Immature natural killer cell (primary cell): Measurements from ENCODE around the gene NOL4L. TPM values are rescaled to one million over a fixed set of nuclear protein-coding genes. Genes with fewer than 3 reads are reported as not detected.
A peak's percentile ranks its signal among the peaks of the same experiment; 100 is the strongest.

Experiments
- DNase-seq, 3 donors: peaks; one replicate each; pipeline ENCODE4 v3.0.0; 2022; ENCODE audit warnings: mixed read lengths in 1 of 3
- H3K27ac Mint-ChIP-seq, 6 donors: one replicate each; pipeline ENCODE4 v1.8.0; 2020; ENCODE audit warnings: mixed read lengths in 6 of 6, mild to moderate bottlenecking in 5 of 6, inconsistent platforms in 4 of 6, moderate library complexity in 3 of 6
- H3K27me3 Mint-ChIP-seq, 3 donors: one replicate each; pipeline ENCODE4 v1.8.0; 2020 to 2021; ENCODE audit warnings: low read depth in 3 of 3, mild to moderate bottlenecking in 3 of 3, mixed read lengths in 3 of 3, moderate library complexity in 3 of 3, inconsistent platforms in 1 of 3
- H3K36me3 Mint-ChIP-seq, 3 donors: one replicate each; pipeline ENCODE4 v1.8.0; 2020; ENCODE audit warnings: mixed read lengths in 3 of 3, inconsistent platforms in 2 of 3, mild to moderate bottlenecking in 2 of 3
- H3K4me1 Mint-ChIP-seq, 2 donors: one replicate each; pipeline ENCODE4 v1.8.0; 2020; ENCODE audit warnings: inconsistent platforms in 2 of 2, mild to moderate bottlenecking in 2 of 2, mixed read lengths in 2 of 2, moderate library complexity in 1 of 2
- H3K4me3 Mint-ChIP-seq, 5 donors: one replicate each; pipeline ENCODE4 v1.8.0; 2020; ENCODE audit warnings: mild to moderate bottlenecking in 5 of 5, mixed read lengths in 5 of 5, inconsistent platforms in 3 of 5, moderate library complexity in 3 of 5
- H3K9me3 Mint-ChIP-seq, 6 donors: one replicate each; pipeline ENCODE4 v1.8.0; 2020; ENCODE audit warnings: mild to moderate bottlenecking in 6 of 6, mixed read lengths in 6 of 6, inconsistent platforms in 4 of 6, moderate library complexity in 3 of 6
- polyA plus RNA-seq, 3 donors: library from polyadenylated mRNA; unstranded; fragments of 300-500 nt; fragmentation: Illumina TruSeq; gene quantifications; one replicate each; pipeline ENCODE4 v1.2.3, GENCODE V29; 2021

Gene NOL4L, protein sequence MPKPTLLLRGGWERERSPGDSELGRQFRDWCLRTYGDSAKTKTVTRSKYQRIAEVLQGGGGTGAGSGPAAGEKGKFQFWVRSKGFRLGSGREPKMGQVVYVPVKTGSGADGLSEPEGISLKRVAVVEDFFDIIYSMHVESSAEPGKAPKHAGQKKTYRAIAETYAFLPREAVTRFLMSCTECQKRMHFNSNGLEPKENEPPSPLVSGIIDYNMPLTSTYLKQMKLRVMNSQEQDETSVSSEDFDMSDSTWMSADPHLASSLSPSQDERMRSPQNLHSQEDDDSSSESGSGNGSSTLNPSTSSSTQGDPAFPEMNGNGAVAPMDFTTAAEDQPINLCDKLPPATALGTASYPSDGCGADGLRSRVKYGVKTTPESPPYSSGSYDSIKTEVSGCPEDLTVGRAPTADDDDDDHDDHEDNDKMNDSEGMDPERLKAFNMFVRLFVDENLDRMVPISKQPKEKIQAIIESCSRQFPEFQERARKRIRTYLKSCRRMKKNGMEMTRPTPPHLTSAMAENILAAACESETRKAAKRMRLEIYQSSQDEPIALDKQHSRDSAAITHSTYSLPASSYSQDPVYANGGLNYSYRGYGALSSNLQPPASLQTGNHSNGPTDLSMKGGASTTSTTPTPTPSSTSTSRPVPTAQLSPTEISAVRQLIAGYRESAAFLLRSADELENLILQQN
- polyA plus RNA-seq = 10 to 100 TPM in 1 of 3 donors, 1 to 10 TPM in 2; 4.1 to 17.2 (median 9.6) TPM

DNA sequence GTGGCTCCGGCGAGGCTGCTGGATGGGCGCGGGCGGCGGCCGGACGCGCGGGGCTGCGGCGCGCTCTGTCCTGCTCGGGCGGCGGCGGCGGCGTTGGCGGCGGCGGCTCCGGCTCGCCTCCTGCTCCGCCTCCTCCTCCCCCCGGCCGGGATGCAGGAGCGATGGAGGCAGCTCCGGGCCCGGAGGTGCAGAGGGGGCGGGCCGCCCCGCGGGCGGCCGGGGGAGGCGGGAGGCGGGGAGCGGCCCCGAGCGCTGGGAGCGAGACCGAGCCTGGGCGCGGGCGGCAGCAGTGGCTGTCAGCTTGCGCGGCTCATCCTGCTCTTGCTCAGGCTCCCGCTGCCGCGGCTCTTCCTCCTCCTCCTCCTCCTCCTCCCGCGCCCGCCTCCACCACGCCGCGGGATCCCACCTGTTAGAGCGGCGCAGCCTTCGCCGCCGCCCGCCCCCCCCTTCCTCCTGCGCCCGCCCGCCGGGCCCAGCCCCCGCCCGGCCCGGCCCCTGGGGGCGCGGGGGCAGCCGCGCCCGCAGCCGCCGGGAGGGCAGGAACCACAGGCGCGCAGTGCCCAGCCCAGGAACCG, at the start of gene NOL4L:
TSS of gene NOL4L (minus strand) at position 323 of the 575 bp plus-strand sequence. CDS start 443 bp downstream, outside the sequence.
- Mint-ChIP-seq H3K27ac (peak within 1 kb of the TSS; percentile 71 to 87 (median 80)), H3K27me3 (peaks cover 13 to 36% (median 14%) of the 10 kb centered on the region in 3 donors), H3K4me1 (peaks cover 35 to 54% of the 10 kb centered on the region in 2 donors), H3K4me3 (peak within 1 kb of the TSS; percentile 76 to 94 (median 90)), H3K9me3 (peaks cover 0 to 1% (median 0%) of the 10 kb centered on the region in 6 donors), H3K36me3 (no peaks in the 10 kb centered on the region)
- peak in 2 of 3 donors; percentile 38 to 43 for DNase-seq

DNA sequence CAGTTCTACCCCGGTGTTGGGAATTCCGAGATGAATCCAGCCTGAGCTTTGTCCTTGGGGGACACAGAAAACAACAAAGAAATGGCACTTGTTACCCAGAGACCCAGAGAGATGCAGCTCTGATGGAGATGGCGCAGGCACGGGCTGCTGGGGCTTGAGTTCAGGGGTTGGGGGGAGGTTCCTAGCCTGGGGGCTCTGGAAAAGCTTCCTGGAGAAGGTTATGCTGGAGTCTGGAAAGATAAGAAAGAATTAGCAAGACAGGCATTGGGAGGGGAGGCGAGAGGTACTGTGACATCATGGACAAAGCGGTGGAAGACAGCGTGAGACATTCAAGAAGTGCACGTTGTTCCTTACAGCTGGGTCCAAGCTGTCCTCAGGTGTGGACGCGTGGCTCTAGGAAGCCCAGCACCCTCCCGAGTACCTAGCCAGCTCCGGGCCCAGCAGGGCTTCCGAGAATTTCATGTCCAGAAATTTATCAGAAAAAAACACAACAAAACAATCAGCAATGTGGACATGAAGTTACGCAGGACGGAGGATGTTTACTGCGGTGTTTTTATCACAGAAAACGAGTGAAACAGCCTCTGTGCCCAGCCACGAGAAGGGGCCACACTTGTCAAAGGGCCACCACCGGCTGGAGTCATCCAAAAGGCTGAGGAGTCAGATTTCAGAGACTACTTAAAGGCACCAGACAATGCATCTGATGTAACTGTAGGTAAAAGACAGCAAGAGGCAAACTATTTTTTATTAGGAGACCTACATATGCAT, 49.1 kb upstream of the NOL4L start:
- Mint-ChIP-seq H3K27ac (peak overlapping the region in 1 of 6 donors; percentile 69), H3K36me3 (no peaks in the 10 kb centered on the region), H3K4me3 (no peak overlapping the region), H3K27me3 (peaks cover 0 to 4% (median 2%) of the 10 kb centered on the region in 3 donors), H3K9me3 (no peaks in the 10 kb centered on the region), H3K4me1 (no peaks in the 10 kb centered on the region)
- no peak for DNase-seq

- H3K27ac Mint-ChIP-seq = no peak overlapping the region
- H3K4me1 Mint-ChIP-seq = peaks cover 7 to 8% of the 10 kb centered on the region in 2 donors
- no peaks in the 10 kb centered on the region for H3K36me3 Mint-ChIP-seq
- no peaks in the 10 kb centered on the region for H3K9me3 Mint-ChIP-seq
- H3K27me3 Mint-ChIP-seq = peaks cover 0 to 11% (median 2%) of the 10 kb centered on the region in 3 donors
- no peak overlapping the region for H3K4me3 Mint-ChIP-seq
- DNase-seq = no peak
Measured at GRCh38 chr20:32632461-32633354, 47.6 kb upstream of the NOL4L start.

- no peak for DNase-seq
- Mint-ChIP-seq H3K4me3 (no peak overlapping the region), H3K9me3 (no peaks in the 10 kb centered on the region), H3K27me3 (peaks cover 0 to 11% (median 2%) of the 10 kb centered on the region in 3 donors), H3K27ac (no peak overlapping the region), H3K36me3 (no peaks in the 10 kb centered on the region), H3K4me1 (peaks cover 12 to 13% of the 10 kb centered on the region in 2 donors)
Measured at GRCh38 chr20:32631933-32632460, 46.9 kb upstream of the NOL4L start.

- Mint-ChIP-seq H3K27me3 (peaks cover 0 to 10% (median 2%) of the 10 kb centered on the region in 3 donors), H3K4me1 (peaks cover 12 to 13% of the 10 kb centered on the region in 2 donors), H3K27ac (no peak overlapping the region), H3K4me3 (no peak overlapping the region), H3K36me3 (no peaks in the 10 kb centered on the region), H3K9me3 (no peaks in the 10 kb centered on the region)
- DNase-seq = no peak
Measured at GRCh38 chr20:32629813-32630212, 44.7 kb upstream of the NOL4L start.

GRCh38 chr20:32628960-32629530, 43.9 kb upstream of the NOL4L start:
- Mint-ChIP-seq H3K9me3 (no peaks in the 10 kb centered on the region), H3K36me3 (no peaks in the 10 kb centered on the region), H3K27ac (no peak overlapping the region), H3K27me3 (peaks cover 0 to 11% (median under 1%) of the 10 kb centered on the region in 3 donors), H3K4me3 (peak overlapping the region in 1 of 5 donors; percentile 36), H3K4me1 (peaks cover 12 to 13% of the 10 kb centered on the region in 2 donors)
- DNase-seq = no peak

GRCh38 chr20:32626859-32627636, 41.9 kb upstream of the NOL4L start:
- H3K36me3 Mint-ChIP-seq = no peaks in the 10 kb centered on the region
- peak overlapping the region in 1 of 6 donors; percentile 24 for H3K27ac Mint-ChIP-seq
- H3K4me1 Mint-ChIP-seq = peaks cover 12 to 13% of the 10 kb centered on the region in 2 donors
- peak; percentile 57 to 64 (median 64) for DNase-seq
- peaks cover 0 to 9% (median 0%) of the 10 kb centered on the region in 3 donors for H3K27me3 Mint-ChIP-seq
- no peaks in the 10 kb centered on the region for H3K9me3 Mint-ChIP-seq
- H3K4me3 Mint-ChIP-seq = peak overlapping the region; percentile 45 to 75 (median 62)

DNA sequence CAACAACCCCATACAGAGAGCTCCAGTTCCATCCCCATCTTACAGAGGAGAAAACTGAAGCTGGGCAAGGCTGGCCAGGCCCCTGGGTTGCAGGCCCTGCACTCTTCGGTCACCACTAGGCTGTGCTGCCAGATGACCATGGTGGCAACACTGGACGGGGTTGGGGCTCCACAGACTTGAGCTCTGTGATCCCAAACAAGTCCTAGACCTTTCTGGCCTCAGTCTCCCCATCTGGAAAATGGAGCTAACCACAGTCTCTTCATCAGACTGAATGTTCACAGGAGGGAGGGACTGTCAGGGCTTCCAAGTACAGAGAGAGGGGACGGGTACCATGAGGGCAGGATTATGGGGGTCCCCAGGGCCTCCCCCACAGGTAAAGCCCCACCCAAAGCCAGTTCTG, 41.3 kb upstream of the NOL4L start:
- no peaks in the 10 kb centered on the region for H3K36me3 Mint-ChIP-seq
- peaks cover 12 to 13% of the 10 kb centered on the region in 2 donors for H3K4me1 Mint-ChIP-seq
- no peaks in the 10 kb centered on the region for H3K9me3 Mint-ChIP-seq
- H3K4me3 Mint-ChIP-seq = no peak overlapping the region
- no peak overlapping the region for H3K27ac Mint-ChIP-seq
- DNase-seq = no peak
- peaks cover 0 to 9% (median 0%) of the 10 kb centered on the region in 3 donors for H3K27me3 Mint-ChIP-seq

DNA sequence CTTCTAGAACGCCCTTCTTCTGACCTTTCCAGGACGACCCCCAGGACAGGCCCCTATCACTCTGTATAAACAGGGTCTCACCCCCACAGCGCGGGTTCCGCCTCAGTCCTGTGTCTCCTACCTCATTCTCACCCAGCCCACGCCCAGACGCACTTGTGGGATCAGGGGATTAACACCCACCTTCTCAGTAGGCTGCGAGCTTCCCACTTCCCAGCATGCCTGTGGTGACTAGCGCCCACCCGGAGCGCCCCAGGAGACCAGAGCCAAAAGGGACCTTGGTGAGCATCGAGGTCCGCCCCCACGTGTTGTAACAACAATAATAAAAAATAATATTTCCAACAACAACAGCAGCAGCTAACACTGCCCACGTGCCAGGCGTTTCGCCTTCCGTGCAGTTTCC, 40.9 kb upstream of the NOL4L start:
- Mint-ChIP-seq H3K9me3 (no peaks in the 10 kb centered on the region), H3K4me3 (no peak overlapping the region), H3K36me3 (no peaks in the 10 kb centered on the region), H3K4me1 (peaks cover 12 to 13% of the 10 kb centered on the region in 2 donors), H3K27me3 (peaks cover 0 to 9% (median 0%) of the 10 kb centered on the region in 3 donors), H3K27ac (peak overlapping the region in 1 of 6 donors; percentile 11)
- DNase-seq = no peak

DNA sequence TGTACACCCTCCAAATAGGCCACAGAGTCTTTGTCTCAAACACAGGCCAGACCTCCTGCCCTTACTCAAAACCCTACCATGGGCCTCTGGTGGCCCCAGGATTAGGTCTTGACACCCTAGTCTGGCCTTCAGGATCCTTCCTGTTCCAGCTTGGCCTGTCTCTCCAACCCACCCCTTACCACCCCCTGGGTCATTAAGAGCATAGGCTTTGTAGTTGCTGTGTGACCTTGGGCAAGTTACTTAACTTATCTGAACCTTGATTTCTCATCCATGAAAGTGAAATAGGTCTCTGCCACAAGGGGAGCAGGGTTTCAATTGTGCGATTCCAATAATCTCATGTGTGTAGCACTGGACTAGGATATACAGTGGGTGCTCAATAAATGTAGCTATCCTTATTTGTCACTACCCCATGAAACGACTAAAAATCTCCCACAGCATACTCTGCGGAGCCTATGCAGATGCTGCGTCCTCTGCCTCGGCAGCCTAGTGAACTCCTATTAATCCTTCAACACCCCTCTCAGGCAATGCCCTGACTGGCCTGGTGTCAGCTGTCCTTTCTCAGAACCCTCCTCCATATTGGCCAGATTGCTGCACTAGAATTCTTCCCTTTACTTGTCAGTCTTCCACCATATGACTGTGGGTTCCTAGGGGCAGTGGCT, 39.7 kb upstream of the NOL4L start:
- no peaks in the 10 kb centered on the region for H3K9me3 Mint-ChIP-seq
- H3K4me1 Mint-ChIP-seq = peaks cover 12 to 13% of the 10 kb centered on the region in 2 donors
- no peak overlapping the region for H3K27ac Mint-ChIP-seq
- H3K36me3 Mint-ChIP-seq = no peaks in the 10 kb centered on the region
- H3K4me3 Mint-ChIP-seq = no peak overlapping the region
- DNase-seq = no peak
- H3K27me3 Mint-ChIP-seq = peaks cover 0 to 9% (median 0%) of the 10 kb centered on the region in 3 donors

DNA sequence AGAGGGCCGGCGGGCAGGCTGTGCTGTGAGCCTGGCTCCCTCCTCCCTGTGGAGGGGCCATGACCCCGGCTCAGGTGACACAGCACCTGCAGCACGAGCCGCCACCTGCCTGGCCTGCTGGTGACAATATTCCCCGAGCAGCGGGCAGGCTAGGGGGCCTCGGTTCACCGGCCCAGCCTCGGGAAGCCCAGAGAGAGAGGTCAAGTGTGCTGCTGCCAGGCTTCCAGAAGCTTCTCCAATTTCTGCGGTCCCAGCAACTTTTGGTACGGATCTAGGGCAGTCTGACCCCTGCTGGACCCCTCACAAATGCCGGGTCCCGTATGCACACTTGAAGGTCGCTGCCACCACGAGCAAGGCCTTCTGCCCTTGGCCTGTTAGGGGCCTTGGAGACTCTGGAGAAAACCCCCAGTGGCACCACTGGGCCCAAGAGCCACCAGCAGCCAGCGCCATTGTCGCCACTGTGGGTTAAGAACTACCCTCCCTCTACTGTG, 38.6 kb upstream of the NOL4L start:
- H3K27ac Mint-ChIP-seq = no peak overlapping the region
- H3K27me3 Mint-ChIP-seq = peaks cover 0 to 7% (median 0%) of the 10 kb centered on the region in 3 donors
- no peak overlapping the region for H3K4me3 Mint-ChIP-seq
- no peaks in the 10 kb centered on the region for H3K9me3 Mint-ChIP-seq
- H3K4me1 Mint-ChIP-seq = peaks cover 12 to 13% of the 10 kb centered on the region in 2 donors
- no peak for DNase-seq
- no peaks in the 10 kb centered on the region for H3K36me3 Mint-ChIP-seq
